Measurements from ENCODE around the gene UTP20. TPM values are rescaled to one million over a fixed set of nuclear protein-coding genes. Genes with fewer than 3 reads are reported as not detected.

Gene UTP20
- polyA plus RNA-seq, 1 donor: 11.8 TPM

Other genes starting within 250 kb of the UTP20 start
- not detected for gene SLC5A8, start 69.9 kb upstream of the UTP20 start, polyA plus RNA-seq (ENCODE audit: insufficient read length)
- gene ARL1, start 127.7 kb downstream of the UTP20 start, polyA plus RNA-seq (ENCODE audit: insufficient read length): 69.5 TPM
- gene SPIC, start 195.2 kb downstream of the UTP20 start, polyA plus RNA-seq (ENCODE audit: insufficient read length): not detected

Measured in hindlimb muscle (tissue), 1 donor.